ENCODE results near the gene DOK6. TPM values are rescaled to one million over a fixed set of nuclear protein-coding genes. Genes with fewer than 3 reads are reported as not detected.
"Not testable (repeated sequence)": the region's sequence is repeated elsewhere in the genome, so short reads cannot be mapped to it uniquely, and the experiment has no call there.

Gene DOK6
- total RNA-seq, 1 donor from 2014 or later: 3.2 TPM

GRCh38 chr18:69819460-69819859 is 418.8 kb downstream of the DOK6 start:
- H3K27me3 ChIP-seq (ENCODE audit: low read depth): no peaks in the 10 kb centered on the region
- H3K9me3 ChIP-seq: no peaks in the 10 kb centered on the region
- no peak for ATAC-seq
- no peaks in the 10 kb centered on the region for H3K4me1 ChIP-seq
- intact Hi-C loops (cut with DNase I): no loop called here
- no peak for TF ChIP-seq CTCF (IDR thresholded peaks at IDR 0.05)
- no peak overlapping the region for H3K4me3 ChIP-seq
- H3K36me3 ChIP-seq: no peaks in the 10 kb centered on the region
- H3K27ac ChIP-seq: no peak overlapping the region
- DNase-seq: no peak

DNA sequence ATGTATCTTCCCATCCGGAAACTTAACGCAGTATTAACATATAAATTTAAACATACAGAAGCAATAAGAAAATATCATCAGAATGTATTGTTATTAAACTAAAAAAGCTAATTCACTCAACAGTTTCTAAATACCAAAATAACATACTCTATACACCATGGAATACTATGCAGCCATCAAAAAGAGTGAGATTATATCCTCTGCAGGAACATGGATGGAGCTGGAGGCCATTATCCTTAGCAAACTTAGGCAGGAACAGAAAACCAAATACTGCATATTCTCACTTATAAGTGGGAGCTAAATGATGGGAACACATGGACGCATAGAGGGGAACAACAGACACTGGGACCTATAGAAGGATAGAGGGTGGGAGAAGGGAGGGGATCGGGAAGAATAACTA is 419.9 kb downstream of the DOK6 start:
- Histone ChIP-seq H3K4me3 (no peak overlapping the region), H3K9me3 (no peaks in the 10 kb centered on the region), H3K27ac (no peak overlapping the region), H3K4me1 (no peaks in the 10 kb centered on the region), H3K36me3 (no peaks in the 10 kb centered on the region), H3K27me3 (ENCODE audit: low read depth) (no peaks in the 10 kb centered on the region)
- no peak for ATAC-seq
- no peak for TF ChIP-seq CTCF (IDR thresholded peaks at IDR 0.05)
- intact Hi-C loops (cut with DNase I): no loop called here
- DNase-seq: no peak

DNA sequence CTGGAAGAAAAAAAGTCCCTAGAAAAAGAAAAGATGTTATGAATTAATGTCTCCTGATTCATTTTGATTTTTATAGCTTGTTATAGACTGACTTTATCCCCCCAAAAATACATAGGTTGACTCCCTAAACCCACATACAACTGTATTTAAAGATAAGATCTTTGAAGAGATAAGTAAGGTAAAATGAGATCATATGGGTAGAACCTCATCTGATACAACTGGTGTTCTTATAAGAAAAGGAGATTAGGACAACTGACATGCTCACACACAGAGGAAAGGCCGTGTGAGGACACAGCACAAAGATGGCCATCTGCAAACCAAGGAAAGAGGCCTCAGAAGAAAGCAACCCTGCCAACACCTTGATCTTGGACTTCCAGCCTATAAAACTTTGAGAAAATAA is 429.5 kb downstream of the DOK6 start:
- intact Hi-C loops (cut with DNase I): no loop called here
- no peak for TF ChIP-seq CTCF (IDR thresholded peaks at IDR 0.05)
- Histone ChIP-seq H3K36me3 (no peaks in the 10 kb centered on the region), H3K4me3 (no peak overlapping the region), H3K4me1 (no peaks in the 10 kb centered on the region), H3K27me3 (ENCODE audit: low read depth) (no peaks in the 10 kb centered on the region), H3K9me3 (no peaks in the 10 kb centered on the region), H3K27ac (no peak overlapping the region)
- DNase-seq (no peak), ATAC-seq (no peak)

DNA sequence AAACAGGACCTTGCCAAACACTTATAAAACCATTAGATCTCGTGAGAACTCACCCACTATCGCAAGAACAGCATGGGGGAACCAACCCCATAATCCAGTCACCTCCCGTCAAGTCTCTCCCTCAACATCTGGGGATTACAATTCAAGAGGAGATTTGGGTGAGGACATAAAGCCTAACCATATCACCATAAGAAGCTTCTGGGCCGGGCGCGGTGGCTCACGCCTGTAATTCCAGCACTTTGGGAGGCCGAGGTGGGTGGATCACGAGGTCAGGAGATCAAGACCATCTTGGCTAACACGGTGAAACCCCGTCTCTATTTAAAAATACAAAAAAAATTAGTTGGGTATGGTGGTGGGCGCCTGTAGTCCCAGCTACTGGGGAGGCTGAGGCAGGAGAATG is 434.3 kb downstream of the DOK6 start:
- H3K27me3 ChIP-seq (ENCODE audit: low read depth); ATAC-seq; H3K4me3 ChIP-seq; H3K27ac ChIP-seq; H3K36me3 ChIP-seq; H3K9me3 ChIP-seq; H3K4me1 ChIP-seq; intact Hi-C loops (cut with DNase I); DNase-seq: not testable (repeated sequence)

GRCh38 chr18:69838003-69838402 is 437.3 kb downstream of the DOK6 start:
- Histone ChIP-seq H3K27me3 (ENCODE audit: low read depth) (no peaks in the 10 kb centered on the region), H3K36me3 (no peaks in the 10 kb centered on the region), H3K4me1 (no peaks in the 10 kb centered on the region), H3K9me3 (no peaks in the 10 kb centered on the region), H3K27ac (no peak overlapping the region), H3K4me3 (no peak overlapping the region)
- no peak for TF ChIP-seq CTCF (IDR thresholded peaks at IDR 0.05)
- no peak for ATAC-seq
- intact Hi-C loops (cut with DNase I): no loop called here
- no peak for DNase-seq

DNA sequence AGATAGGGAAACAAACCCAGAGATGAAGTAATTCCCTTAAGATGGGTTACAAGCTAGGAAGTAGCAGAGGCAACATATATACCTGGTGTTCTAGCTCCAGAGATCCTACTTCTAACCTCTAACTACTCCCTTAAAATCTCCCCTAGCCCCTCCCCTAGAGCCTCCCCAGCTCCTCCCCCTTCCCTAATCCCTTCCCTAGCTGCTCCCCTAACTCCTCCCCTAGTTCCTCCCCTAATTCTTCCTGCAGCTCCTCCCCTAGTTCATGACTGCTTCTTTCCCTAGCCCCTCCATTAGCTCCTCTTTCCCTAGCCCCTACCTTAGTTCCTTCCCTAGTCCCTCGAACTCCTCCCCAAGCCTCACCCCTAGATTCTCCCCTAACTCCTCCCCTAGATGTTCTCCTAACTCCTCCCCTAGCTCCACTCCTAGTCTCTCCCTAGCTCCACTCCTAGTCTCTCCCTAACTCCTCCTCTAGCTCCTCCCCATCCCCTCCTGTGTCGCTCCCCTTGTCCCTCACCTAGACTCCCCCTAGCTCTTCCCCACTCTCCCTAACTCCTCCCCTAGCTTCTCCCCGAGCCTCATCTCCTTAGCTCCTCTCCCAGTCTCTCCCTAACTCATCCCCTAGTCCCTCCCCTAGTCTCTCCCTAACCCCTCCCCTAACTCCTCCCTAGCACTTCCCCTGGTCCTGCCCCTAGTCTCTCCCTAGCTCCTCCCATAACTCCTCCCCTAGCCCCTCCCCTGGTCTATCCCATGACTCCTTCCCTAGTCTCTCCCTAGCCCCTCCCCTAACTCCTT is 438.1 kb downstream of the DOK6 start:
- ATAC-seq (peak; percentile 32 to 38), DNase-seq (no peak)
- intact Hi-C loops (cut with DNase I): no loop called here
- H3K4me1 ChIP-seq: no peaks in the 10 kb centered on the region
- no peaks in the 10 kb centered on the region for H3K9me3 ChIP-seq
- no peak for TF ChIP-seq CTCF (IDR thresholded peaks at IDR 0.05)
- H3K36me3 ChIP-seq: no peaks in the 10 kb centered on the region
- H3K4me3 ChIP-seq: no peak overlapping the region
- no peak overlapping the region for H3K27ac ChIP-seq
- H3K27me3 ChIP-seq (ENCODE audit: low read depth): no peaks in the 10 kb centered on the region

Measured in lower lobe of right lung (tissue), 2 donors.